Measurements from ENCODE around the gene NKD2.
"Not testable (repeated sequence)": the region's sequence is repeated elsewhere in the genome, so short reads cannot be mapped to it uniquely, and the experiment has no call there.

The NKD2 gene

DNA sequence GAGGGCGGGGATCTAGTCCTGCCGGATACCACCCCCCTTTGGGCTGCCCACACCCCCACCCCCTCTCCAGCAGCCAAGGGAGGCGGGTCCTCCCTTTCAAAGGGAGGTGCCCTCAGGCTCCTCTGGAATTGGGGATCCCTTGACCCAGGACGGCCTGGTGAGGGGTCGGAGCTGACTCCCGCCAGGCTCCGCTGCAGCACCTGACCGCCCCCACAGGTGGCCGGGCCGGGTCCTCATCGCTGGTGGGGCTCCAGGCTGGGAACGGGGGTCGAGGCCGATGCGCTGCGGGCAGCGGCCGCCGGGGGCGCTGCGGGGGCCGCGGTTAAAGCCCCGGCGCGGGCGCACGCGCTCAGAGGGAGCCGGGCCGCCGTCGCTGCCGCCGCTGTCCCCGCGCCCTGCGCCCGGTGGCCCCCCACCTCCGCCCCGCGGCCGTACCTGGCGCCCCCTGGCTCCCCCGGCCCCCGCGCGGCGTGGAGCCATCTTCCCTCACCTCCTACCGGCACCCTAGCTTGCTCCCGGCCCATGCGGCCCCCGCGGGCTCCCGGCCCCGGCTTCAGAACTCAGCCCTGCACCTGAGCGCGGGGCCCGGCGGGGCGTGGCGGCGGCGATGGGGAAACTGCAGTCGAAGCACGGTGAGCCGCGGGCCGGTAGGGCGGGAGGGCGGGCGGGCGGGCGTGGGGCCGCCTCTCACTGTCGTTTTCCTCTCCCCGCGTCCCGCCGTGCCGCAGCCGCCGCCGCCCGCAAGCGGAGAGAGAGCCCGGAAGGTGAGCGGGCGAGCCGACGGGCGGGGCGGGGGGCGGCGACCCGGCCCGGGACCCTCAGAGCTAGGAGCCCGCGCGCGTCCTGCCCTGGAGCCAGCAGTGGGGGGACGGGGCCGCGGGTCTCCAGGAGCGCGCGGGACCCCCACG, at the start of gene NKD2:
Gene NKD2 (plus strand): TSS at position 352 of the 908 bp plus-strand sequence. CDS start 256 bp downstream, at position 608.
- no peak for FAIRE-seq

DNA sequence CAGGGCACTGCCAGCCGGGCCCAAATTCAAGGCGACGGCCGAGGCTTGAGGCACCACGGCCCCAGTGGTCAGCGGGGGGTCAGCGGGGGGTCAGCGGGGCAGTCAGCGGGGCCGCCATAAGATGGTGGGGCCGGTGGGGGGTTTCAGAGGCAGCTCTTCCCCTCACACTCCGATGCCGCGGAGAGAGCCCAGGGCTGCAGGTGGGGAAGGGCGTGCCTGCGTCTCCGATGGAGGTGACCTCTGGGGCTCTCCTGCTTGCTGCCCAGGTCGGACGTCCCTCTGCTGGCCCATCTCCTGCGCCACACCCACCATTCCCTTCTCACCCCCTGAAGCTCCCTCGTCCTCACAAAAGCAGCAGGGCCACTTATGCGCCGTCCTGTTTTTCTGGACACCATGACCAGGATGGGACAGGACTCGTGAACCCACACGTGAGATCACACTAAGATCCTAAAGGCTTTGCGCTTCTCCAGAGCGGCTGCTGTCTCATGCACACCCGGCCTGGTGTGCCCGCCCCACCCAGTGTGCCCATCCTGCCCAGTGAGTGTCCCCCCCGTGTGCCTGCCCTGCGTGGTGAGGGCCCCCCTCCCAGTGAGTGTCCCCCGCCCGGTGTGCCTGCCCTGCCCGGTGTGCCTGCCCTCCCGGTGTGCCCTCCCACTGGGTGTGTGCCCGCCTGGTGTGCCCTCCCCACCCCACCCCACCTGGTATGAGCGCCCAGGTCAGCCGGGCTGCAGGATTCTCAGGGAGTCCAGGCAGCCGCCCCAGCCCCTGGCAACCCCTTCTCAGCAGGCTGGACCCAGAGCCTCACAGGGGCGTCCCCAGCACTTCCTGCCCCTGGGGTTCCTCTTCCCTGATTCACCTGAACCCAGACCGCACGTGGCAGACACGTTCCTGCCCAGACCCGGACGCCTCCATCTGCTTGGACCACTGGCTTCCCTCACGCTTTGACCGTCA, 48.7 kb upstream of the NKD2 start:
- FAIRE-seq = no peak

DNA sequence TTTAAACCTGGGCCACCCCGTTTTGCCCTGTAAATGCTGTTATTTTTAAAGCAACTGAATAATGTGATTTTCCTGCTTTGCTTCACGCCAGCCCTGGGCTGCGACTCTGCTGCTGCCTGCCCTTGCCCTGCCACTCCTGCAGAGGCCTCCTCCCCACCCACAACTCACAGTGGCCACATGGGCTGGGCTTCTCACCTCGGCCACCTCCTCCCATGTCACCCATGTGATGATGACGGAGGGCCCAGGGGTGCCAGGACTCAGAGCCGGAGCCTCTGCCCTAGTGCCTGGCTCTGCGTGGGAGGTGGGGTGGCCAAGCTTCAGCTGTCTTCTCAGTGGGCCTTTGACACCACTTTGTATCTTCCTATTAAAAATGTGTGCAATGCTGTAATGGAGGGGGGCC, 48.1 kb upstream of the NKD2 start:
- no peak for FAIRE-seq

DNA sequence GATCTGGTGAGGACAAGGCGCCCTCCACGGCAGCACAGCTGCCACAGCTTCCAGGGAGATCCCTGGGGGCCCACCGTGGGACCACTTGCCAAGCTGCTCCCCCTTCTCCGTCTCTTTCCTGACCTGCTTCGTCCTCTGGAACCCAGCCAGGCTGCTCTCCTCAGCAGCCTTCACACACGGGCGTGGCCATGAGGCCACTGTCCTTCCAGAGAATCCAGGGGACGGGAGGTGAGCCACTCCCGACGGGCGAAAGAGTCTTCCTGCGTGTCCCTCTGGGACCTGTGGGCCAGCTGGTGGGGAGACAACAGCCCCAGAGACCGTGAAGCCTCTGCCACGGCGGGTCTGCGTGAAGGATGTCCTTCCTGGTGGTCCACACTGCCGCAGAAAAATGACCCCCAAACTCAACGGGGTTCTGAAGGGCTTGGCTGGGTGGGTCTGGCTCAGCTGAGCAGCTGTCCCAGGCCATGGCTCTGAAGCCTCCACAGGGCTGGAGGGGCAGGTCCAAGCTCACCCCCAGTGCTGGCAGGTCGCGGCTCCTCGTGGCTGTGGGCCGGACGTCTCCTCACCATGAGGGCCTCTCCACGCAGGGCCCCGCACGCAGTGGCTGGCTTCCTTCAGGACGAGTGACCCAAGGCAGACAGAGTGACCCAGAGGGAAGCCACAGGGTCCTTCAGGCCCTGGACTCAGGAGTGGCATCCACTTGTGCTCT, 47.4 kb upstream of the NKD2 start:
- no peak for FAIRE-seq

DNA sequence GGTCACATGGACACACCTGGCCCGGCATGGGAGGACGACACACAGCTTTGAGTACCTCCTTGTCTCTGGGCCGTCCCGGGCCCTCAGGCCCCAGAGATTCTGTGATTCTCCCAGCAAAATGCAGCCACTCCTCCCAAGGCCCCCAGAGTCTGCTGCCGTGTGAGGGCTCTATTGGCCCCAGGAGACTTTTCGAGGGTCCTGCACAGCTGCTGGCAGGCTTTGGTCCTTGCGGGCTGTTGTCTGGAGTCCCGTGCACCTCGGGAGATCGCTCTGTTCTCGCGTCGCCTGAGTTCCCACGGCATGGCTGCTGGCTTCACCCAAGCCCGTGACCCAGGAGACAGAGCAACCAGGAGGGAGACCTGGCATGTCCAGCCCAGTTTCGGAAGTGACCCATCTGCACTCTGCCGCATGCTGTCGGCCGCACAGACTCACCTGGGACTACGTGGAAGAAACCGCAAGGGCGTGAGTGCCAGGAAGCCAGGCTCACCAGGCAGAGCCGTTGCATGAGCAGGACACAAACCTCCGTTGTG, 46.8 kb upstream of the NKD2 start:
- FAIRE-seq = no peak

- FAIRE-seq = no peak
Measured at GRCh38 chr5:962386-962785, 46.2 kb upstream of the NKD2 start.

DNA sequence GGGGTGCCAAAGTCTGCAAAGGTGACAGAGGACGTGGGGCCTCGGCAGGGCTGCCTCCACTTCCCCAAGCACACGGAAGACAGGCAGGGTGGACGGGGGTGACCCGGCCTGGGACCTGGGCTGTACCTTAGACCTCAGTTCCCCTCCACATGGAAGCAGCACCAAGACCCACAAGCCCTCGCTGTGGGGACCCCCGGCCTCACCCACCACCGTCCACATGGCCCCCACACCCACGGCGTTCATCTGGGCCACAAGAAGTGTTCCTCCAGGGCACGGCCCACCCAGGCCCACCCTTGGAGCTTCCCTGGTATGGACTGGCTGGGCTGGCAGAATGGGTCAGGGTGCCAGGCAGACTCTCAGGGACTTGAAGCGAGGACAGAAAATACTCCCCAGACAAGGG, 45.8 kb upstream of the NKD2 start:
- no peak for FAIRE-seq

- FAIRE-seq = no peak
Measured at GRCh38 chr5:963310-963672, 45.3 kb upstream of the NKD2 start.

GRCh38 chr5:963673-964531, 44.7 kb upstream of the NKD2 start:
- no peak for FAIRE-seq

DNA sequence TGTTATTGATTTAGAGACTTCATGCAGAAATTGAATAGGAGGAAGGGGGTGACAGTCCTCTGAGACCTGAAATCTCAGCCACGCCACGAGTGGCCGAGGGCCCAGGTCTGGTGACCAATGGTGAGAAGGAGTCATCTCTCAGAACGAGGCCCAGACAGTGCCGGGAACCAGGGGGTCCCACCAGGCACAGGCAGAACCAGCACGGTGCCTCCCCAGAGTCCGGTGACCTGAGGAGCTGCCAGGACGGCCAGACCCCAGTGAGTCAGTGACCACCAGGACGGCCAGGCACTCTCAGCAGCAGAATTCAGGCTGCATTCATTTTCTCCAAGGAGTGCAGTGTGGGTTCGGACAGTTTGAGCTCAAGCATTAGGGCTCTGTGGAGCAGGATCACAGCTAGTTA, 43.8 kb upstream of the NKD2 start:
- no peak for FAIRE-seq

GRCh38 chr5:965604-966344, 42.8 kb upstream of the NKD2 start:
- no peak for FAIRE-seq

DNA sequence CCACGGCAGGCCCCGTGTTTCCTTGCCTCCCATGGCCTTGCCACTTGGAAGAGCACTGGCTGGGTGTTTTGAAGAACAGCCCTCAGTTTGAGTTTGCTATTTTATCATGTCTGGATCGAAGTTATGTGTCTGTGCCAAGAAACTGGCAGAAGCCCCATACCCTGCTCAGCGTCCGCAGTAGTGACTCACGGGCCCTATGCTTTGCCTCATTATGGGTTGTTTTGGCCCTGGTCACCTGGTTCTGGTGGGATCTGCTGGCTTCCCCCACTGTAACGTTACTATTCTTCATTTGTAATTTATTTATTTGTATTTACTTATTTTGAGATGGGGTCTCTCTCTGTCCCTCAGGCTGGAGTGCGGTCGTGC, 42.3 kb upstream of the NKD2 start:
- FAIRE-seq = no peak

DNA sequence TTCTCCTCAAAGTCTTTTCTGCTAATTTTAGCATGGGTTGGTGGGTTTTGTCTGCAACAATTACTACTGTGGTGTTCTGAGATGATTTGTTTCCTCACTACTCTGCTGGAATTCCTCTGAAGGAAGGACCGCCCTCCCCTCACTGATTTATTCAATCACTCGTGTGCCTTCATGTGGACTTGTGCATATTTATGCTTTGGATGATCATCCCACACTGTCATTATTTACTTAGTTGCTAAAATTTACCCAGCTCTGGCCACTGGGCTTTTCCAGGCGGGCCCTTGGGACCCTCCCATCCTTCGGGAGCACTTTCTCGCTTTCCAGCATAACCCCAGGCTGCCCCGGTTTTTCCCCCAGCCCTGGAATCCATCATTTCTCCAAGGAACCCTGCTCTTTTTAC, 41.7 kb upstream of the NKD2 start:
- no peak for FAIRE-seq

DNA sequence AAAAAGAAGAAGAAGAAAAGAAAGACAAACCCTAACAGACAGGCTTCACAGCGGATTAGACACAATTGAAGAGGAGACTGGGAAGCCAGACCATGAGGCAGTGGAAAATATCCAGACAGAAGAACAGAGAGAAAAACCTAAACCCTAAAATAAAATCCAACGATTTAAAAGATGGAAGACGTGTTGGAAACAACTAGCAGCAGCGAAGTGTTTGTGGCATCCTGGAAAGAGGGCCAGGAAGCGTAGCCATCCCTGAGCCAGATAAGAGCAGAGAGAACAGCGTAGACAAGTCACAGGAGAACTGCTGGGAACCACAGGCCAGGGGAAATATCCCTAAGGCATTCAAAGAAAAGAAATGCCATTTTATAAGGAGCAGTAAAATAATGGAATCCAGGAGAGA, 39.7 kb upstream of the NKD2 start:
- FAIRE-seq = no peak

- no peak for FAIRE-seq
Measured at GRCh38 chr5:969408-969839, 39.2 kb upstream of the NKD2 start.

GRCh38 chr5:972575-972974, 36.0 kb upstream of the NKD2 start:
- not testable (repeated sequence) for FAIRE-seq

DNA sequence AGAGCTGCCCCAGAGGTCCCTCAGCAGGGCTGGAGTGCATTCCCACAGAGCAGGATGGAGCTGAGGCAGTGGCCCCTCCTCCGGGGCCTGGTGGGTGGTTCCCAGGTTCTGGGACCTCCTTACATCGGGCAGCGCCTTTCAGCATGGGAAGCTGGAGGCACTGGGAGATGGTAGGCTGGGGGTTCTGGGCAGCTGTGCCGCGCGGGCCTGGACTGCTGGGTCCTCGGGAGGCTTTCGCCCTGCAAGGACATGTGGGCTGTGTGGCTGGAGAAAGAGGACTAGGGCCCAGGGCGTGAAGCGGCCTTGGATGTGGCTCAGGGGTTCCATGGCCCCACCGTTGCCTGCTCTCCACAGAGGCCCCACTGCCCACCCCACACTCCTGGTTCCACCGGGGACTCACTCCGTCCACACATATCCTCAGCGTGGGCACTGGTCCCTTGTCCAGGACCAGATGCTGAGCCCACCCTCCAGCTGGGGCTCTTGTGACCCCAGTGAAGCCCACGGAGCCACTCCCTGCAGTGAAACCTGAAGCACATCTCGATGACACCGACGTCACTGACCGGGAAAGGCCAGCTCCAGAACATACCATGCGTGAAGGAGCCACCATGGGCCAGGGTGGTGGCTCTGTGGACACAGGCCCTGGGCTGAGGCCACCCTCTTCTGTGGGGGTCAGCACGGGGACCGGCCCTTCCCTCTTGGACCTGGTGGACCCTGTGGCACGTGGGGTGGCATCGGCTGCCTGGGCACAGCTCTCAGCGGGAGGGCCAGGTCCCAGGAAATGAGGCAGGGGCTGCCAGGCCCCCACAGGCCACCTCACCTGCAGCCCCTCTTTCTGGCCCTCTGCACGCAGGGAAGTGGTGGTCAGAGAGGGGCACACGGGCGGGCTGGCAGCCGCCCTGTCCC, 31.5 kb upstream of the NKD2 start:
- FAIRE-seq = no peak

DNA sequence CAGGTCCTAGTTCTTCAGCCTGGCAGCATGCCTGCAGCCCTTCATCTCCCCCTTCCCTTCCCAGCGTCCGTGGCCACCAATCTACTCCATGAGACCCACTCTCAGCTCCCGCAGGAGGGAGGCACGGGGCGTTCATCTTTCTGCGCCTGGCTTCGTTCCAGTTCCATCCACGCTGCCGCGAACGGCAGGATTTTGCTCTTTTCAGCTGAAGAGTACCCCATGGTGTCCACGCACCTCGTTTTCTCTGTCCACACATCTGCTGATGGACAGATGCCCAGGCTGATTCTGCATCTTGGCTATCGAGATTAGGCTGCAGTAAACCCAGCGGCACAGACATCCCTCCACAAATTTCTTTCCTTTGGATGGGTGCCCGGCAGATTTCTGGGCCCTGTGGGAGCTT, 30.5 kb upstream of the NKD2 start:
- no peak for FAIRE-seq

DNA sequence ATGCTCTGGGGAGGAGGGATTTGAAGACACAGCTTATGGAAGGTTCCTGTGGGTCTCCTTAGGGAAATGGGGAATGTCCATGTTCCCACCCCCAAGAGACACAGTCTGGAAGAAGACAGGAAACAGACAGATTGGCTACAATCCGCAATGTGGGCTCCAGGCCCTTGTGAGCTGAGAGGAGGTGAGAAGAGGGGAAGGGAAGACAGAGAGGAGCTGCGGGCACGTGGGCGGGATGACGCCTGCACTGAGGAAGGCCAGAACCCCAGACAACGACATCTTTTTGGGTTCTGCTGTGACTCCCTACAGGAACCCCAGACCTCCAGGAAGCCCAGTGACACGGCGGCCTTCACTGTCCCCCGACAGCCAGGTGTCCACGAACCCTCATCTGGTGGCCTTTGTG, 29.9 kb upstream of the NKD2 start:
- no peak for FAIRE-seq
